SK-N-SH treated with all-trans-retinoic acid at 6 μM for 48 hours (cell line): Measurements from ENCODE around the gene GBX1.

ENCODE experiments used
- ATAC-seq: fragments of 200-7000 bp; cut with Tn5 transposase; 3 replicates; pipeline ENCODE4 v1.9.1; 2020; ENCODE audit warnings: mild to moderate bottlenecking, moderate library complexity
- ARNTL ChIP-seq: fragments of 450-650 bp; formaldehyde crosslinking; IDR thresholded peaks from 2 replicates; pipeline ENCODE4 v1.5.0; 2020; ENCODE audit warnings: low read depth, mild to moderate bottlenecking, moderate library complexity, borderline replicate concordance
- BACH2 ChIP-seq: fragments of 250-450 bp; sonication (Bioruptor Pico); IDR thresholded peaks from 2 replicates; pipeline ENCODE4 v1.9.0; 2021; ENCODE audit warnings: mild to moderate bottlenecking, borderline replicate concordance
- CSRNP3 ChIP-seq: fragments of 250-450 bp; sonication (Bioruptor Pico); IDR thresholded peaks from 2 replicates; pipeline ENCODE4 v1.5.1; 2021; ENCODE audit warnings: mild to moderate bottlenecking, moderate library complexity
- ESRRG ChIP-seq: fragments of 250-450 bp; sonication (Bioruptor Pico); IDR thresholded peaks from 2 replicates; pipeline ENCODE4 v1.6.1; 2021; ENCODE audit warnings: mild to moderate bottlenecking
- GLIS3 ChIP-seq: fragments of 250-450 bp; sonication (Bioruptor Pico); IDR thresholded peaks from 2 replicates; pipeline ENCODE4 v1.5.0; 2020; ENCODE audit warnings: mild to moderate bottlenecking, moderate library complexity
- ISL1 ChIP-seq: fragments of 250-450 bp; sonication (Bioruptor Pico); IDR thresholded peaks from 2 replicates; pipeline ENCODE4 v2.1.2; 2022; ENCODE audit warnings: mild to moderate bottlenecking, moderate library complexity
- RARB ChIP-seq: fragments of 250-450 bp; sonication (Bioruptor Pico); IDR thresholded peaks from 2 replicates; pipeline ENCODE4 v1.8.0; 2021; ENCODE audit warnings: mild to moderate bottlenecking, moderate library complexity
- SNAI2 ChIP-seq: fragments of 250-450 bp; sonication (Bioruptor Pico); IDR thresholded peaks from 2 replicates; pipeline ENCODE4 v1.5.0; 2020; ENCODE audit warnings: mild to moderate bottlenecking, moderate library complexity
- TCF4 ChIP-seq: fragments of 250-450 bp; sonication (Bioruptor Pico); IDR thresholded peaks from 2 replicates; pipeline ENCODE4 v1.8.0; 2021; ENCODE audit warnings: mild to moderate bottlenecking, moderate library complexity, borderline replicate concordance
- TSHZ2 ChIP-seq: fragments of 250-450 bp; sonication (Bioruptor Pico); IDR thresholded peaks from 2 replicates; pipeline ENCODE4 v1.5.0; 2020; ENCODE audit warnings: mild to moderate bottlenecking, moderate library complexity
- ZC3H10 ChIP-seq: fragments of 250-450 bp; sonication (Bioruptor Pico); IDR thresholded peaks from 2 replicates; pipeline ENCODE4 v1.5.1; 2021; ENCODE audit warnings: mild to moderate bottlenecking, moderate library complexity
- ZNF565 ChIP-seq: fragments of 450-650 bp; formaldehyde crosslinking; conservative IDR thresholded peaks from 2 replicates; pipeline ENCODE4 v1.5.0; 2020; ENCODE audit warnings: low read depth, mild to moderate bottlenecking, moderate library complexity

The GBX1 gene

GRCh38 chr7:151100921-151101320, 66.6 kb downstream of the GBX1 start:
- ATAC-seq: no peak
- TF ChIP-seq ZNF565 (CRISPR knock-in tag) (no peak), ARNTL (CRISPR knock-in tag) (no peak), TCF4 (CRISPR knock-in tag) (no peak), CSRNP3 (CRISPR knock-in tag) (no peak), SNAI2 (CRISPR knock-in tag) (no peak), BACH2 (CRISPR knock-in tag) (no peak), ESRRG (no peak), TSHZ2 (no peak), RARB (CRISPR knock-in tag) (no peak), ISL1 (no peak), GLIS3 (CRISPR knock-in tag) (no peak)
- TF ChIP-seq, all 23 proteins: peak for 0

- no peak for ATAC-seq
- TF ChIP-seq ZC3H10 (CRISPR knock-in tag): no peak
Observed at GRCh38 chr7:151099486-151100211, 67.8 kb downstream of the GBX1 start.
